Stimulated activated CD4-positive, alpha-beta T cell treated with anti-CD3 and anti-CD28 coated beads, Interleukin-15, amount 100 ng/mL, for 1 hour (primary cell): ENCODE results near the gene RBBP5.

Experiments
- DNase-seq, 2 donors: peaks; one replicate each; pipeline ENCODE4 v3.0.0-alpha.2; 2020; ENCODE audit warnings: low read depth in 1 of 2, low spot score in 1 of 2

The RBBP5 gene

DNA sequence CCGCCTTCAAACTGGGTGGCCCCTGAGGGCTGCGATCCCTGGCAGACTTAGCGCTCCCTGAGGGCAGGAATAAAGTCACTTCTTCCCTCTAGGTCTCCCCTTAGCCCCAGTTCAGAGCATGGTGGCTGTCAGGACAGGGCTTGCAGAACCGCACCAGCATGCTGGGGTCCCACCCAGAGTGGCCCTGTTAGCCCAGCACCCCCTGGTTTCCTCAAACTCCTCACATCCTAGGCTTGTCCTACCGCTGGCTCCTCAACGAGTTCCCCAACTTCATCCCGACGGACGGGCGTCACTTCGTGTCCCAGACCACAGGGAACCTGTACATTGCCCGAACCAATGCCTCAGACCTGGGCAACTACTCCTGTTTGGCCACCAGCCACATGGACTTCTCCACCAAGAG, 62.9 kb downstream of the RBBP5 start:
- no peak for DNase-seq

DNA sequence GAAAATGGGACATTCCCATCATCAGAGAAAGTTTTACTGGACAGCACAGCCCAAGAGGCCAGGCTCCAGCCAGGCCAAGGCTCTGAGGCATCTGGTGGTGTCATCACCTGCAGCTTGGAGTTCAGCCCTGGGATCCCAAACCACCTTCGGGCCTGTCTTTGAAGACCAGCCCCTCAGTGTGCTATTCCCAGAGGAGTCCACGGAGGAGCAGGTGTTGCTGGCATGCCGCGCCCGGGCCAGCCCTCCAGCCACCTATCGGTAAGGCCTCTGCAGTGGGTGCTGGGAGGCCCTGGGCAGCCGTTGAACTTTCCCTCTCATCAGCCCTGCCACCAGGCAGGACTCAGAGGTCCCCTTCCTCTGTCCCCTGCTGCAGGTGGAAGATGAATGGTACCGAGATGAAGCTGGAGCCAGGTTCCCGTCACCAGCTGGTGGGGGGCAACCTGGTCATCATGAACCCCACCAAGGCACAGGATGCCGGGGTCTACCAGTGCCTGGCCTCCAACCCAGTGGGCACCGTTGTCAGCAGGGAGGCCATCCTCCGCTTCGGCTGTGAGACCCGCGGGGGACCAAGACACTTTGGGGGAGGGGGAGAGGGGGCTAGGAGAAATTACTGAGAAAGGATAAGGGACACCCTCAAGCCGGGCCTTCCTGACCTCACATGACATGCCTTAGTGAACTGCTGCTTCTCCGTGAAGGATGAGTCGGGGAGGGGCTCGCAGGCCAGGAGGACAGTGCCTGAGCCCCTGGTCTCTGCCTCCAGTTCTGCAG, 63.8 kb downstream of the RBBP5 start:
- DNase-seq, result no peak

DNA sequence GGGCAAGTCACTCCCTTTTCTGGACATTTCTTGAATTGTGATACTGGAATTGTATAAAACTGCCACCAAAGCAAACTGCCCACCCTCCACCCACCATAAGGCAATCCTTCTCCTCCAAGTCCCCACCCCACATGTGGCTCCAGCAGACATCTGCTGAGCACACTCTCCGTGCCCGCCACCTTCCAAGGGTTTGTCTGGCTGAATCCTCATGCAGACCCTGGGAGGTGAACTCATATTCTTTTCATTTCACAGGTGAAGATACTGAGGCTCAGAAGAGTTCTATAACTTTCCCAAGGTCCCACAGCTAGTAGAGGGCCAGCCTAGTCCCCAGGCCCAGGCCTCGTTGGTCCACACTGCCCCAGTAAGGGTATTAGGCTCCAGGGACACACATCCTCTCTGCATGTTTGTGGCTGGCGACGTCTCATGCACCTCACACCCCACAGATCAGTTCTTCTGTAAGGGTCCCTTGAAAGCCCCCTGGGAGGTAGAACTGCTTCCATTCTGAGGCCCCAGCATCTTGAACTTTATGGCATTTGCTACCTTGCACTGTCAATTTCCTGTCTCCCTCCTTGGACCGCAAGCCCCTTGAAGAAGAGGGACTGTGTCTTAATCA, 64.7 kb downstream of the RBBP5 start:
- DNase-seq, result no peak

- no peak for DNase-seq
Measured at GRCh38 chr1:205056188-205056611, 65.6 kb downstream of the RBBP5 start.

DNA sequence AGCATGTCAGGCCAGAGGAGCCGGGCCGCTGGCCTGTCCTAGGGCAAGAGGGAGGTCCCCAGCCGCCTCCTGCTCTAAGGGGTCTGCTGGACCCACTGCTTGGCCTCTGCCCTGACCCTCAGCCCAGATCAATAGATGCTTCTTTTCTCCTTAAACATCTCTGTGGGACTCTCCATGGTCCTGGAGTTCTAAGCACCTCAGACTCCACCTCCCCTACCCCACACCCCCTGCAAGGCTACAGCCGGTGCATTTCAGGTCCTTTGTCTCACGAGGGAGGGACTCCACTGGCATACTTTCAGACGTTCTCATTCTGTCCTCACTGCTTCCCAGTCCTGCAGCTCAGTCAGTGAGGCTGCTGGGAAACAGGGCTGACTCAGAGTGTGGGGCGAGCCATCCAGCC, 67.8 kb downstream of the RBBP5 start:
- DNase-seq, result no peak

DNA sequence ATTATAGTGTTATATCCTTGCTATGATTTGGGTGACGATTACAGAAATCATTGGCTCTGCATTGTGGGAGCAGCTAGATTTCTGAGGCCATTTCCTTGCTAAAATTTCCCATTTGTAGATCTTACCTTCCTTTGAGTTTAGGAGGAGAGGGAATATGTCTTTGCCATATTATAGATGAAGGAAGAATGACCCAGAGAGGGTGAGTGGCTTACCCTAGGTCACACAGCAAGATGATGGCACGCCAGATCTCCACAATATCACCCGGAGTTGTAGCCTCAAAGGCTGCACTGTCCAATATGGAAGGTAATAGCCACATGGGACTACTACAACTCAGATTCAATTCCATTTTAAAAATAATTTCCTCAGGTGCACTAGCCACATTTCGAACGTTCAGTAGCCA, 68.5 kb downstream of the RBBP5 start:
- DNase-seq, result no peak

DNA sequence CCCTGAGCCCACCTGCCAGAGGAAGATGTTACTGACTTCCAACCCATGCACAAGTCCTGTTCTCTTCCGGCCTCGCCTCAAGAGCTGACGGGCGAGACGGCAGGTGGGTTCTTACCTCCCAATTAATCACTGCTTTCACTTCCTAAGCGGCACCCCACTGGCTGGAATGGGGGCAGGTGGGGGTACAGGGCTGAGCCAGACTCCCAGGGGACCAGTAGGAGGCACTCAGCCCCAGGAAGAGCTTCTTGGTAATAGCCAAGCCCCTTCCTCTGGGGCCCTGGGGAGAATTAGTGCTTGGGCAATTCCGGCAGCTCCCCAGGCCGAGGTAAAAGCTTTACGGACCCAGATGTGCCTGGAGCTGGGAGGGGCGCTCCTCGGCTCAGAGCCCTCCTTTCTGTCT, 69.1 kb downstream of the RBBP5 start:
- no peak for DNase-seq

DNA sequence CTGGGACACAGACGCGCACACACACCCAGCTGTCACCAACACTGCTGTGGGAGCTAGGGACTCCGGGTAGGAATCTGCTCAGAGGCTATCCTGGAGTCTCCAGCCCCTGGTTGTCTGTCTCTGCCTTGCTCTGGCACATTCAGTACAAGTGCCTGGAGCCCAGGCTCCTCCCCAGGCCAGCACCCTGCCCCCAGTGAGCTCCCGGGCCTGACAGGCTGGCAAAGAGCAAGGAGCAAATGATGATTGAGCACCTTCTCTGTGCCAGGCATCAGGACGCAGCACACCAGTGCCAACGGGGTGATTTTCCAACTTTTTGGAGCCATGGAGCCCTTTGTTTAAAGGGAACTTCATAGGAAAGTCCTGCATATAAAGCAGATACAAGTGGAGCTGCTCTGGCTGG, 72.3 kb downstream of the RBBP5 start:
- no peak for DNase-seq

GRCh38 chr1:205048382-205048781, 73.4 kb downstream of the RBBP5 start:
- DNase-seq, result no peak

- DNase-seq, result no peak
Measured at GRCh38 chr1:205047764-205048231, 74.0 kb downstream of the RBBP5 start.

GRCh38 chr1:205046870-205047269, 74.9 kb downstream of the RBBP5 start:
- no peak for DNase-seq

DNA sequence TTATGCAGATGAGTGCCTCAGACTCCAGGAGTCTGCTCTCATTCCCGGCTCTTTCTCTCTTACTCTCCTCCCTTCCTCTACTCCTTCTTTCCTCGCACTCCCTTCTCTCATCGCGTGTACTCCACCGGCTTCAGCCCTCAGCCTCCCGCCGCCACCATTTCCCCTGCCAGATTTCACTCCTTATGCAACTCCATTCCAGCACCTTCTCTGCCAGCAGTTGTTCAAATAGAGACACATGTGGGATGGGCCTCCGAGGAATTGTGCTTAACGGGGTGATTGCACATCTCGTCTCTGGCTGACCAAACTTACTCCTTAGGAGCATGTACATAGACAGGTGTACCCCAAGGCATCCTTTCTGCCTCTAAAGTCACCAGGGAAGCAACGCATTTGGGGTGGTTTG, 76.6 kb downstream of the RBBP5 start:
- DNase-seq, result no peak

GRCh38 chr1:205044741-205045140, 77.0 kb downstream of the RBBP5 start:
- no peak for DNase-seq

DNA sequence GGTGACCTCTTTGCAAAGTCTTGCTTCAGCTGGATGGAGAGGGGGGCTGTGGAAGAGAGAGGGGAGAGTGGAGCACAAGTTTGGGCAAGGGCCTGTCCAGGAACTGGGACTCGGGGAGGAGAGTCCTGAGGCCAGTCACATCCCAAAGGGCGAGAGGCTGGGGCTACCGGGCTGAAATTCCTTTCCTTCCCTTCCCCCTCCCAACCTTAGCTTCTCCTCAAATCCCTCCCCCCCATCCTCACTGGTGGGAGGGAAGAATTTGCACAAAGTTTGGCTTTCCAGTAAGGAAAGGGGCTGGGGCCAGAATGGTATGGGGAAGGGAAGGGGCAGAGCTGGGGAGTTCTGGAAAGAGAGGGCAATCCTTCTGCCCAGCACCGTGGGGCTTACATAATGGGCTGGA, 77.9 kb downstream of the RBBP5 start:
- DNase-seq, result no peak

- DNase-seq, result no peak
Measured at GRCh38 chr1:205042911-205043806, 78.6 kb downstream of the RBBP5 start, which contains the start of gene CNTN2. CNTN2 (plus strand) TSS chr1:205043212; CDS start chr1:205053186, 9,974 bp downstream.

- DNase-seq, result no peak
Measured at GRCh38 chr1:205041998-205042910, 79.5 kb downstream of the RBBP5 start.

DNA sequence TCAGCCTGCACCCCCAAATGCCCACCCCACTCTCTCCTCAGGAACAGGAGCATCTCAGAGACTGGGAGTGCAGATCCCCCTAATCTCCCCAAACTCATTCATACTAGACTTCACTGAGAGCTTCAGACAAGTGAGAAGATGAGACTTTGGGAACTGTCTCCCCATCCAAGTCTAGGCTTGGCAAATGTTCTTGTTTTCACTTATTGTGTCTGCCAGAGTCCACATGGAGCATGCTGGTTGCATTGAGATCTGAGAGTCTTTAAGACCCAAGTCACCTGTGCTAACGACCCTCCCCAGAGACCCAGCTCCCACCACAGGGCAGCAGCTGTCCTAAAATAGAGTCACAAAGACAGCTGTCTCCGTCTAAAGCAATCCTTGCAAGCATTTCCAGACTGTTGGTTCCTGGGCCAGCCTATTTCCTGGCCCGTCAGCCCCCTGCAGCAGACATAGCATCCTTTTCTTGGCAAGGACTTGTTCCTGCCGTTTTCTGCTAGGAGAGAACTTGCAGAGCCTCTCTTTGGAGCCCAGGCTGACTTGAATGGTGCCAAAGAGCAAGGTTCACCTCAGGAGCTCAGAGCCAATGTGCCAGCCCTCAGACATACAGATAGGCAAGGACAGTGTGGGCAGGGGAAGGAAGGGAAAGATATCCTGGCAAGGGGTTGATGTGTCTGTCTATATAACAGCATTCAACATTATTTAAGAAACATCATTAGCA, 80.6 kb downstream of the RBBP5 start:
- no peak for DNase-seq

DNA sequence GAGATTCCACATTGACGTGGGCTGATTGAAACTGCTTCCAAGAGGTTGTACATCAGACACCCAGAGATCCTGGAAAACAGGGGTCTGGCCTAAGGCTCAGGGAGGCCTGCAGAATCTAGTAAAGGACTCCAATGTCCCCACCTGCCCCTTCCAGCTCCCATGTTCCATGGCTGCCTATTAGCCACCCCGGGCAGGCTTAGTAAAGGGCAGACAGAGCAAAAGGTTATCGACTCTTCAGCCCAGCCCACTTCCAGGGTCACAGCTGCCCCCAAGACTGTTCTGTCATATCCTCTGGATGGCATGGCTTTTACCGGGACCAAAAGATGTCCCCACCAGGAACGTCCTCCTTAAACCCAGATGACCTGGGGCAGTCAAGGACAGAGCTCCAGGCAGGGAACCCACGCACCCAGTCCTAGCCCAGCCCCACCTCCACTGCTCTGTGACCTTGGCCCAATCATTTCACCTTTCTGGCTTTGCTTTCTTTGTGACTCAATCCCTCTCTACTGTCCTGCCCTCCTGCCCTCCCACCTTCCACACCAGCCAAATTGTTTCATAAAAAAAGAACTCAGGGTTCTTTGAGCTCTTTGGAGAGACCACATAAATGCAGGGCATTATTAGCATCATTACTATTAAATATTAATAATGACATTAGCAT, 83.5 kb downstream of the RBBP5 start:
- DNase-seq, result no peak

- DNase-seq, result no peak
Measured at GRCh38 chr1:205037539-205037938, 84.2 kb downstream of the RBBP5 start.
